Stimulated activated naive CD8-positive, alpha-beta T cell treated with anti-CD3 and anti-CD28 coated beads, Interleukin-15, Interleukin-2, amounts not matched to agents 100 ng/mL and 50 ng/mL, for 24 hours (primary cell): ENCODE results near the gene NBEA.

ENCODE experiments used
- H3K27ac Mint-ChIP-seq: one replicate; pipeline ENCODE4 v1.8.0; 2021; ENCODE audit warnings: mild to moderate bottlenecking, mixed read lengths
- H3K27me3 Mint-ChIP-seq: one replicate; pipeline ENCODE4 v1.8.0; 2021; ENCODE audit warnings: mixed read lengths
- H3K36me3 Mint-ChIP-seq: one replicate; pipeline ENCODE4 v1.8.0; 2021; ENCODE audit warnings: low read depth, mixed read lengths
- H3K4me1 Mint-ChIP-seq: one replicate; pipeline ENCODE4 v1.8.0; 2021; ENCODE audit warnings: low read depth, mixed read lengths
- H3K4me3 Mint-ChIP-seq: one replicate; pipeline ENCODE4 v1.8.0; 2021; ENCODE audit warnings: mild to moderate bottlenecking, mixed read lengths
- H3K9me3 Mint-ChIP-seq: one replicate; pipeline ENCODE4 v1.8.0; 2021; ENCODE audit warnings: mixed read lengths

The NBEA gene

GRCh38 chr13:35157143-35157755 is 215.2 kb downstream of the NBEA start:
- no peaks in the 10 kb centered on the region for H3K27me3 Mint-ChIP-seq
- peaks cover 4% of the 10 kb centered on the region for H3K4me1 Mint-ChIP-seq
- no peak overlapping the region for H3K4me3 Mint-ChIP-seq
- H3K36me3 Mint-ChIP-seq: no peaks in the 10 kb centered on the region
- H3K9me3 Mint-ChIP-seq: no peaks in the 10 kb centered on the region
- H3K27ac Mint-ChIP-seq: no peak overlapping the region

DNA sequence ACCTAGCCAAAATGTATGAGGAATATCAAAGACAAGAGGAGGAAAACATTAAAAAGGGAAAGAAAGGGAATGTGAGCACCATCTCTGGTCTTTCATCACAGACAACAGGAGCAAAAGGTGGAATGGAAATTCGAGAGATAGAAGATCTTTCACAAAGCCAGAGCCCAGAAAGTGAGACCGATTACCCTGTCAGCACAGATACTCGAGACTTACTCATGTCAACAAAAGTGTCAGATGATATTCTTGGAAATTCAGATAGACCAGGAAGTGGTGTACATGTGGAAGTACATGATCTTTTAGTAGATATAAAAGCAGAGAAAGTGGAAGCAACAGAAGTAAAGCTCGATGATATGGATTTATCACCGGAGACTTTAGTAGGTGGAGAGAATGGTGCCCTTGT is 217.0 kb downstream of the NBEA start:
- Mint-ChIP-seq H3K36me3 (no peaks in the 10 kb centered on the region), H3K4me1 (peaks cover 8% of the 10 kb centered on the region), H3K27ac (no peak overlapping the region), H3K9me3 (no peaks in the 10 kb centered on the region), H3K4me3 (no peak overlapping the region), H3K27me3 (no peaks in the 10 kb centered on the region)

DNA sequence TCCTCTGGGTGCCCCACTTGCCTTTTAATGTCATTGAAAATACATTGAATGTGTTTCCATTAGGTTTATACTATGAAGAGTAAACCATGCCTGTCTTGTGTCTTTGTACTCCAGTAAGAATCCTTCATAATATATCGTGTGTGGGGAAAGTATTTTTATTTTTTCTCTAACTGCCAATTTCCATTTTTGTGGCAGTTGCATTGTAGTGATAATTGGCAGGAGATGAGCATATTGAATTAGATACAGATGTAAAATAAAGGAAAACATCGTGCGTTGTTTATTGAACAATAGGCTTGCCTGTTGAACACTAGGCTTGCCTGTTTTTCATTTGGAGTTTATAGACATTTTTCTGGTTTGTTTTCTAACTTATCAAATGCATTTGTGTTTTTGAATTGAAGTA is 218.8 kb downstream of the NBEA start:
- Mint-ChIP-seq H3K4me1 (peaks cover 8% of the 10 kb centered on the region), H3K9me3 (no peaks in the 10 kb centered on the region), H3K27me3 (no peaks in the 10 kb centered on the region), H3K4me3 (no peak overlapping the region), H3K27ac (no peak overlapping the region), H3K36me3 (no peaks in the 10 kb centered on the region)

DNA sequence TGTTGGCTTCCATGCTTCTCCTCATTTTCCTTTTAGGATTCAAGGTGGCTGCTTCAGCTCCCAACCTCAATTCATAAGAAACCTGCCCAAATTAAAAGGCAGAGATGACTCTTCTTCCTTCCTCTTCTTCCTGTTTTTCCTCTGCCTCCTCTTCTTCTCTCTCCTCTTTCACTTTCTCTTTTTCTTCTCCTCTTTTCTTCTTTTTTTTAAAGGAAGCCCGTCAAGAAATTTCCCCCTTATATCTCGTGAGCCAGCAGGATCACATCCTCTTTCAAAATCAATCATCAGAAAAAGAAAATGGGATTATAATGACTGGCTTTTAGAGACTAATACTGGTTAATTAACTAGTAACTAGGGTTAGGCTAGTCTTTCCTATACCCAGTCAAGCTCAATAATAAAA is 220.3 kb downstream of the NBEA start:
- Mint-ChIP-seq H3K27ac (peak overlapping the region; percentile 76), H3K4me3 (peak overlapping the region; percentile 52), H3K4me1 (peaks cover 8% of the 10 kb centered on the region)

DNA sequence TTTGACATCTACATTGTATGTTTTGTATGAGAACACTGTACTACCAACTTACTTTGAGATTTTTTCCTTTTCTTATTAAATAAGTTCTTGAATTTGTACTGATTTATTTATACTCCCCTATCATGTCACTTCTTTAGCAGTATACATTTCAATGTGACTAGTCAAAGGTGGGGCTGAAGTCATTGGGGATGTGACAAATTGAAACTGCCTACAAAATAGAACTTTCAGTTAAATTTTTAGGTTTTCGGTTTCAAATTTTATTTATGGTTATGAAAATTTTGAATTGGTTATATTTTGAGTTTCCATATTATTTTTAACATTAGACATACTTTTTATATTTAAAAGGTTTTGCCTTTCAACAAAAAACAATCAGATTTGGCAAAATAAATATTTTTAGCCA is 221.6 kb downstream of the NBEA start:
- Mint-ChIP-seq H3K36me3 (no peaks in the 10 kb centered on the region), H3K9me3 (no peaks in the 10 kb centered on the region), H3K27ac (no peak overlapping the region), H3K4me1 (peaks cover 8% of the 10 kb centered on the region), H3K4me3 (no peak overlapping the region), H3K27me3 (no peaks in the 10 kb centered on the region)

More for the DNA sequence above, 220.3 kb downstream of the NBEA start:
- Mint-ChIP-seq H3K9me3 (no peaks in the 10 kb centered on the region), H3K36me3 (no peaks in the 10 kb centered on the region), H3K27me3 (no peaks in the 10 kb centered on the region)

DNA sequence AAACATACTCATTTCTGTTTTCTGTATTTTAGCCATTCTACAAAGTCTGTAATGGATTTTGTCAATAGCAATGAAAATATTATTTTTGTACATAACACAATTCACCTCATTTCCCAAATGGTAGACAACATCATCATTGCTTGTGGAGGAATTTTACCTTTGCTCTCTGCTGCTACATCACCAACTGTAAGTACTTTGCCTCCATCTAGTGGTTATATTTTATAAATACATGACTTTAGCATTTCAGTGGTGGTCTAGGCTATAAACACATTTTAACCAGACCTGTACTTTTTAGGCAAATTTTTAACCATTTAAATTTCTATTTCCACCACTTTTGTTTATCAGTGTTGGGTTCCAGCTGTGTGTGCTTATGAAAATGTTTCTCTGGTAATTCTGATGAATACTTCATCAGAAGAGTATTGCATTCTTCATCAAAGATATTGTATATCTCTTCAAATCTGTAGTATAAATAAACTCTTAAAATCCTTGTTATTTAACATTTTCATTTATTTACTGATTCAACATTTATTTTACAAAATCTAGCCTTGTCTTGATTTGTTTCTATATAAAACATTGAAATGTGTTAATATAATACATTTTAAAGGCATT is 222.4 kb downstream of the NBEA start:
- no peaks in the 10 kb centered on the region for H3K9me3 Mint-ChIP-seq
- H3K27ac Mint-ChIP-seq: no peak overlapping the region
- H3K4me3 Mint-ChIP-seq: no peak overlapping the region
- no peaks in the 10 kb centered on the region for H3K36me3 Mint-ChIP-seq
- no peaks in the 10 kb centered on the region for H3K27me3 Mint-ChIP-seq
- H3K4me1 Mint-ChIP-seq: peaks cover 8% of the 10 kb centered on the region

DNA sequence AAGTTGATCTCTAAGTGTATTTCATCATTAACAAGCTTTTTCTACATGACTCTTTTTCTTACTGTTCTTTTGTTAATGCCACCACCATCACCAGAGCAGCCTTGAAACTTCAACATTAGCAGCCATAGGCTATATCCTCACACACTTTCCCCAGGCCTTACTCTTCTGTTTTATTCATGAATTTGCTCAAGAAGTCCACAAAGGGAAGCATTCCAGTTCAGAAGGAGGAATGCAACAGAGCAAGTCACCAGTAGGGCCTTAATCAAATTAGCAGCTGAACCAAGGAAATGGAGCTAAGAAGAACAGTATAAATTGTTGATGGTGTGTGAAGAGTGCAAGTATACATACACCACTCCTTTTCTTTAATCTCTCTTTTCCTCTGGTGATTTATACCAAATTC is 223.1 kb downstream of the NBEA start:
- H3K36me3 Mint-ChIP-seq: no peaks in the 10 kb centered on the region
- H3K4me3 Mint-ChIP-seq: no peak overlapping the region
- H3K9me3 Mint-ChIP-seq: no peaks in the 10 kb centered on the region
- peaks cover 8% of the 10 kb centered on the region for H3K4me1 Mint-ChIP-seq
- H3K27ac Mint-ChIP-seq: no peak overlapping the region
- no peaks in the 10 kb centered on the region for H3K27me3 Mint-ChIP-seq

DNA sequence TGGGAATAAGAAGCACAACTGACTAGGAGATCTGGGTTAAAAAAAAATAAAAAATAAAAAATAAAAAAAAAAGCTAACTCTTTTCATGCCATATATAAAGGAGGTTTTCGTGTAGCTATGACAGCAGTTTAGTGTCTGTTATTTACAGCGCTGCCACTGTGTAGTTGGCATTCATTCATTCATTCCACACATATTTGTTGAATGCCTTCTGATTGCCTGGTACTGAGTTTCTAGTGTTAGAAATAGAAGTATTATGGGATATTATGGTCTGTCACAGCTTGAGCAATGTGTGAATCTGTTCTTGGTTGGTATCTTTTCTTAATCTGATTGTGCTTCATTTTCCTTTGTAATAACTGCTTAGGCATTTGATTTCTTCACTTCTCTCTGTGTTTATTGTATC is 237.4 kb downstream of the NBEA start:
- Mint-ChIP-seq H3K27ac (no peak overlapping the region), H3K36me3 (no peaks in the 10 kb centered on the region), H3K27me3 (no peaks in the 10 kb centered on the region), H3K9me3 (no peaks in the 10 kb centered on the region), H3K4me1 (no peaks in the 10 kb centered on the region), H3K4me3 (no peak overlapping the region)

DNA sequence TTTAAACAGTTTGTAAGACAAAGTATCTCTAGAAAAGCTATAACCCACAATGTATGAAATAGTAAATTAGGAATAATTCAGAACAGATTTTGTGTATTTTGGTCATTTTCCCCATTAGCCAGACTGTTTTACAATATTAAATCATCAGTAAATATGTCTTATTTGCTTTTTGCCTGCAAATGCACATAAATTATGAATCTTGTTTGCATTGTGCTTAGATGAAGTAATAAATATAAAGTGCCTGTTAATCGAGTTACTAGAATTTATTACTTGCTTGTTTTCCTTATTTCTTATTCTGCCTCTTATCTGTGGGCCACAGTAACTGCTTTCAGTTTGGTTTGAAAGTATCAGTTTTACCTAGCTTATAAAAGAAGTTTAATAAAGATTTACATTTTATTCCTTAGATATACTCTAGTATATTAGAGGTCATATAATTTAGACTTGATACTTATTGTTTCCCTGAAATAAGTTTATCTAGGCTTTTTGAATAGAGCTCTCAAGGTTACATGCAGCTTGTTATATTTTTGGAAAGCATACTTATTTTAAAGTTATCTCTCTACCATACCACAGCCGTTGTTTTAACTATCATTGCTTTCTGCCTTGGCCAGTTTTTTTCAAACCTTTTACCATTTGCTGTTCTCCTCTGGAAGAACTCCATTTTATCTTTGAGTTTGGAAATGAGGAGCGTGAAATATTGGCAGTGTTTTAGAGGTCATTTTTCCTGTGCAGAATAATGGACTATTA is 238.0 kb downstream of the NBEA start:
- no peaks in the 10 kb centered on the region for H3K36me3 Mint-ChIP-seq
- no peaks in the 10 kb centered on the region for H3K4me1 Mint-ChIP-seq

DNA sequence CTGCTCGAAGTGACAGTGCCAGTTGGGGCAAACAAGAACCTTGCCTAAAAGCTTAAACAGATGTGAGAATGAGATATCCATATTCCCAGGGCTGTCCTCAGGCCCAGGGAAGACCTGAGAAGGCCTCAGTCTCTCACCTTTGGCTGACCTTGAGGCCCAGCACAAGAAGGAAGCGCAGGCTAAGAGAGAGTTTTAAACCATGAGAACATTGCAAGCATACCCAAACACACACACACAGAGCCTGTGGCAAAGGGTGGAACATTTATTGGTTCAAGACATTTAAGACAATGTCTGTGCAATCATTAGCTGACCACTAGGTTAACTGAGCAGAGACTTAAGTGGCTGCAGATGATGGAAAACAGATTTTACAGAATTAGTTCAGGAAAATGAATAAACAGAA is 248.2 kb downstream of the NBEA start:
- Mint-ChIP-seq H3K4me3 (no peak overlapping the region), H3K36me3 (peaks cover 4% of the 10 kb centered on the region), H3K27ac (no peak overlapping the region), H3K4me1 (no peaks in the 10 kb centered on the region), H3K9me3 (peaks cover 10% of the 10 kb centered on the region), H3K27me3 (no peaks in the 10 kb centered on the region)

More for the DNA sequence above, 238.0 kb downstream of the NBEA start:
- no peaks in the 10 kb centered on the region for H3K9me3 Mint-ChIP-seq
- H3K4me3 Mint-ChIP-seq: no peak overlapping the region
- no peak overlapping the region for H3K27ac Mint-ChIP-seq
- H3K27me3 Mint-ChIP-seq: no peaks in the 10 kb centered on the region

DNA sequence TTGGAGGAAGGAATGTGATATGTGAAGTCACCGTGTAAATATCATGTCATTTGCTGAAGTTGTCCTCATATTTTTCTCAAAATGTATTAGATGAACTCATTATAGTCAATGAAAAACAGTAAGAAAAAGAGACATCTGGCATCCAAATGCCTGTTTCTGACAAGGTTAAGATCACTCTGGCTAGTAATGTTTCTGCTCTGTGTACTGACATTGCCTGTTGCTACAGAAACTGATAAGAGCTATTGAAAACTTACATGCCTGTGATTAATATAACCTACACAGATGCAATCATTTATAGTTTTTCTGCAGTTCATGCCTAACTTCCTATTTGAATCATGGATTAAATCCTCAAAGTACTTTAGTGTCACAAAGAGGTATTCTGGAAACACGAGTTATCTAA is 249.8 kb downstream of the NBEA start:
- H3K27ac Mint-ChIP-seq: no peak overlapping the region
- no peaks in the 10 kb centered on the region for H3K27me3 Mint-ChIP-seq
- H3K4me3 Mint-ChIP-seq: no peak overlapping the region
- peaks cover 4% of the 10 kb centered on the region for H3K36me3 Mint-ChIP-seq
- peaks cover 10% of the 10 kb centered on the region for H3K9me3 Mint-ChIP-seq
- no peaks in the 10 kb centered on the region for H3K4me1 Mint-ChIP-seq

DNA sequence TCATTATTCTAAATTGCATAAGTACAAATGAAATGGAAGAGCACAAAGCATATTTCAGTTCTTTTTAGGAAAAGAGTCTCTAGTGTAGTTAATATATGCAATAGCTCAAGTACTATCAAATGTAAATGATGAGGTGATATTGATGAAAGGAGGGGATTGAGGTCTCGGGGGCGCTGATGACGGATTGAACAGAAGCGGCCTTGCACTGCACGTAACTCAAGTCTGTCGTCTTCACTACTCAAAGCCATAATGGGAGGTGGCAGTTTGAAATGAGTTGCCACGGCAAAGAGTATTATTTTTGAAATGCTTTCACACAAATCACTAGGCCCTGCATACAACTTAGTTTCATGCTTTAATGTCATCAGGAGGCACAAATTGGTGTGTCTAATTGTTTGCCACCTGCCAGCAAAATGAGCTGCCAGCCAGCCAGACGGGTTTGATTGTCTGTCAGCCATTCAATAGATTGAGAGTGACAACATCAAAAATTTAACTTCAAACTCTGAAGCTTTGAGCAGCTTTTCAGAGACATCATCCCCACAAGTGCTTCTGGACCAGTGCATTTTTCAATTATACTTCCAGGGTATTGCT is 256.6 kb downstream of the NBEA start:
- Mint-ChIP-seq H3K27me3 (no peaks in the 10 kb centered on the region), H3K9me3 (no peaks in the 10 kb centered on the region), H3K27ac (no peak overlapping the region), H3K36me3 (no peaks in the 10 kb centered on the region), H3K4me1 (no peaks in the 10 kb centered on the region), H3K4me3 (no peak overlapping the region)

DNA sequence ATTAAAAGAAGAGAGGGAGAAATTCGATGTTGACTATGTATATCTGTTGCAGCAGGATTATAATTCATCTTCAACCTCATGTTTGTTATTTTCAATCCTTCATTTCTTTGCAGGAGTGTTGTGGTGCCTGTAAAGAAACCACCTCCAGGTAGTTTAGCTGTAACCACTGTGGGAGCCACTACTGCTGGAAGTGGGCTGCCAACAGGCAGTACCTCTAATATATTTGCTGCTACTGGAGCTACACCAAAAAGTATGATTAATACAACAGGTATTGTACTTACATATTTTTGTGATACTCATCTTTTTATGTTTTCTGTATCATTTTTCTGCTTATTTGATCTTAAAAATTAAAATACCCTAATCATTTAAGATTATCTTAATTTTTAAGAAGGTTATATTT is 266.5 kb downstream of the NBEA start:
- H3K9me3 Mint-ChIP-seq: no peaks in the 10 kb centered on the region
- H3K4me3 Mint-ChIP-seq: no peak overlapping the region
- no peaks in the 10 kb centered on the region for H3K27me3 Mint-ChIP-seq
- H3K36me3 Mint-ChIP-seq: no peaks in the 10 kb centered on the region
- no peak overlapping the region for H3K27ac Mint-ChIP-seq
- no peaks in the 10 kb centered on the region for H3K4me1 Mint-ChIP-seq

- no peaks in the 10 kb centered on the region for H3K9me3 Mint-ChIP-seq
- no peak overlapping the region for H3K4me3 Mint-ChIP-seq
- H3K36me3 Mint-ChIP-seq: no peaks in the 10 kb centered on the region
- no peaks in the 10 kb centered on the region for H3K27me3 Mint-ChIP-seq
- H3K4me1 Mint-ChIP-seq: no peaks in the 10 kb centered on the region
- H3K27ac Mint-ChIP-seq: no peak overlapping the region
Measured at GRCh38 chr13:35210261-35210660, 268.2 kb downstream of the NBEA start.

GRCh38 chr13:35211949-35212348 is 269.9 kb downstream of the NBEA start:
- H3K4me1 Mint-ChIP-seq: no peaks in the 10 kb centered on the region
- no peak overlapping the region for H3K27ac Mint-ChIP-seq
- H3K36me3 Mint-ChIP-seq: no peaks in the 10 kb centered on the region
- H3K27me3 Mint-ChIP-seq: no peaks in the 10 kb centered on the region
- no peak overlapping the region for H3K4me3 Mint-ChIP-seq
- no peaks in the 10 kb centered on the region for H3K9me3 Mint-ChIP-seq
